OCI-LY7 (cell line): ENCODE results near the gene ALOX5AP. TPM values are rescaled to one million over a fixed set of nuclear protein-coding genes. Genes with fewer than 3 reads are reported as not detected.
A peak's percentile ranks its signal among the peaks of the same experiment; 100 is the strongest.

Experiments
- BruUV-seq: library from RNA; stranded (reverse); fragments of 400-500 nt; replicated peaks from 2 replicates; lab custom pipeline; 2021; lab: Mats Ljungman, UMichigan
- CTCF ChIA-PET: fragments of 300-600 bp; sonication (Branson Sonifier 250); formaldehyde crosslinking; loops from one replicate; lab custom pipeline; 2022; ENCODE audit warnings: antibody characterized with exemption; ENCODE audit not compliant: unreplicated experiment; lab: Charles Lee
- POLR2A ChIA-PET: fragments of 300-600 bp; sonication (Branson Sonifier 250); formaldehyde crosslinking; loops from one replicate; lab custom pipeline; 2022; ENCODE audit warnings: antibody characterized with exemption; lab: Charles Lee
- DNase-seq: peaks from one replicate; pipeline ENCODE4 v3.0.0-alpha.2; 2015; ENCODE audit warnings: low spot score
- H2AFZ ChIP-seq: fragments of 200-600 bp; sonication (generic), shearing (Covaris generic); 2 replicates; pipeline ENCODE4 v1.6.1; 2014; ENCODE audit warnings: mild to moderate bottlenecking, antibody characterized with exemption, low read length, moderate library complexity
- H3K27ac ChIP-seq: fragments of 200-600 bp; sonication (generic); 2 replicates; pipeline ENCODE4 v1.5.1; 2014; ENCODE audit warnings: mixed run types, low read depth, mild to moderate bottlenecking, moderate library complexity, low read length, inconsistent platforms; ENCODE audit not compliant: poor library complexity, severe bottlenecking
- H3K36me3 ChIP-seq: fragments of 200-600 bp; sonication (generic); 2 replicates; pipeline ENCODE4 v1.6.1; 2014; ENCODE audit warnings: mild to moderate bottlenecking, antibody characterized with exemption, low read length, moderate library complexity, mixed read lengths; ENCODE audit not compliant: insufficient read depth
- H3K4me1 ChIP-seq: fragments of 200-600 bp; sonication (generic); 2 replicates; pipeline ENCODE4 v1.5.1; 2014; ENCODE audit warnings: mild to moderate bottlenecking, low read length; ENCODE audit not compliant: insufficient read depth, poor library complexity, severe bottlenecking
- H3K4me2 ChIP-seq: fragments of 200-600 bp; sonication (generic); 2 replicates; pipeline ENCODE4 v1.6.1; 2014; ENCODE audit warnings: mild to moderate bottlenecking, low read length
- H3K4me3 ChIP-seq: fragments of 200-600 bp; sonication (generic); 2 replicates; pipeline ENCODE4 v1.5.1; 2014; ENCODE audit warnings: mild to moderate bottlenecking, low read depth, low read length; ENCODE audit not compliant: poor library complexity, severe bottlenecking
- H3K79me2 ChIP-seq: fragments of 200-600 bp; sonication (generic); 2 replicates; pipeline ENCODE4 v1.6.1; 2016; ENCODE audit warnings: low read depth, mild to moderate bottlenecking, low read length, moderate library complexity, mixed read lengths; ENCODE audit not compliant: insufficient read depth
- H3K9me2 ChIP-seq: fragments of 200-600 bp; sonication (generic); 2 replicates; pipeline ENCODE4 v1.6.1; 2016; ENCODE audit warnings: mild to moderate bottlenecking, low read length, mixed read lengths; ENCODE audit not compliant: insufficient read depth
- H3K9me3 ChIP-seq: fragments of 200-600 bp; sonication (generic); 2 replicates; pipeline ENCODE4 v1.6.1; 2014; ENCODE audit warnings: mild to moderate bottlenecking, mixed run types, low read length, mixed read lengths
- H4K20me1 ChIP-seq: fragments of 200-600 bp; sonication (generic); 2 replicates; pipeline ENCODE4 v1.6.1; 2014; ENCODE audit warnings: mild to moderate bottlenecking, antibody characterized with exemption, low read length, moderate library complexity, mixed read lengths; ENCODE audit not compliant: insufficient read depth
- EZH2phosphoT487 ChIP-seq: fragments of 200-600 bp; sonication (generic); IDR thresholded peaks from 2 replicates; pipeline ENCODE4 v1.6.1; 2018; ENCODE audit warnings: low read depth, borderline replicate concordance, mild to moderate bottlenecking, mixed run types, antibody characterized with exemption, low read length, moderate library complexity, mixed read lengths
- intact Hi-C: fragments of 100-400 bp; cut with micrococcal nuclease; formaldehyde crosslinking; loops from one replicate; pipeline ENCODE4 v1.10.0; 2022; ENCODE audit not compliant: unreplicated experiment
- total RNA-seq, 2 experiments: library from RNA; depleted of rRNA in 1 of 2; stranded (reverse); fragments of >200 nt in 1 of 2; shearing (Covaris generic) in 1 of 2; gene quantifications; 2 replicates each; pipeline ENCODE4 v1.2.3, GENCODE V29; 2014 to 2022
- TF ChIP-seq, protein P1 (sequence below): fragments of 200-600 bp; sonication (generic); conservative IDR thresholded peaks from 2 replicates; pipeline ENCODE4 v1.5.1; 2014; ENCODE audit warnings: mild to moderate bottlenecking, antibody characterized with exemption, low read length, moderate library complexity, mixed read lengths

The ALOX5AP gene
- total RNA-seq, 2 experiments from 2014 or later = 89.9 to 90.9 TPM

DNA sequence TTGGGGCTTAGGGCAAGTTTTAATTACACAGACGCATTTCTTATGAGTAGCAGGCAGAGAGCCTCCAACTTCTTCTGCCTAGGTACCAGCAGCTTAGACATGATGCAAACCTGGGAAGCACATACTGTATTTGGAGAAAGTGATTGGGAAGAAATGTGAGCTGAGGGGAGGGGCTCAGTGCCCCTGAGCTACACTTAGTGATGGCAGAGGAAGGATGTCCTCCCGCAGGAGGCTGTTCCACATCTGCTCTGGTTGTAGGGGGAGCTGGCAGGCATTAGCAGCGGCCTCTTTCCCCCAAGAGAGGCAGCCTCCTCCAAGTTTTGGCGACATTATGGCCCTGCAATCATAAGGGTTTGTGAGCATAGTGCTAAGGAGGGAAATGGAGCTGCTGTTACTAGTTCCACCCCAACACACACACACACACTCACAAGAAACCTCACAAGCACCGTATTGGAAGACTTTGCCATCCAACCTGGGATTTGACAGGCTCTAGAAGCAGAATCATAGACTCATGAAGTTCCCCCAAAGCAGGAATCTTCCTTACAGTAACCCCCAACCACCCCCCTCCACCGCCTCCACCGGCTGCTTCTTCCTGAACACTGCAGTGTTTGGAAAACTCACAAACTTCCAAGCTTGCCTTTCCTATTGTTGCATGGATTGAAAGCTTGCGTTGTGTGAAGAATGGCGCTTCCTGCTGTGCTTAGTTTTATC lies 3.3 kb downstream of the ALOX5AP start:
- POLR2A ChIA-PET = interaction anchor here (0.6 to 2.4 kb wide), 3 partner anchors 8 to 266 kb away, joined by 5 to 6 read pairs (median 5); partner anchors contain the start of gene USPL1
- Histone ChIP-seq H3K4me2 (peak overlapping the region; percentile 90), H2AFZ (no peak overlapping the region), H3K27ac (peak overlapping the region; percentile 80), H4K20me1 (no peaks in the 10 kb centered on the region), H3K9me2 (no peaks in the 10 kb centered on the region), H3K4me1 (peaks cover 60% of the 10 kb centered on the region), H3K36me3 (peaks cover 3% of the 10 kb centered on the region), H3K79me2 (peaks cover 20% of the 10 kb centered on the region), H3K4me3 (peak overlapping the region; percentile 77), H3K9me3 (no peaks in the 10 kb centered on the region)
- intact Hi-C loops = loop anchor here (5.0 to 10.0 kb wide), 2 partner anchors 294 to 366 kb away; no protein-coding TSS in a partner anchor
- peak; percentile 40 for DNase-seq
- no TSS peak for BruUV-seq
- CTCF ChIA-PET = interaction anchor here (0.9 kb wide), 1 partner anchor 40 kb away, joined by 3 read pairs; no protein-coding TSS in a partner anchor
- TF ChIP-seq EZH2phosphoT487 = no peak
- TF ChIP-seq, protein P1, sequence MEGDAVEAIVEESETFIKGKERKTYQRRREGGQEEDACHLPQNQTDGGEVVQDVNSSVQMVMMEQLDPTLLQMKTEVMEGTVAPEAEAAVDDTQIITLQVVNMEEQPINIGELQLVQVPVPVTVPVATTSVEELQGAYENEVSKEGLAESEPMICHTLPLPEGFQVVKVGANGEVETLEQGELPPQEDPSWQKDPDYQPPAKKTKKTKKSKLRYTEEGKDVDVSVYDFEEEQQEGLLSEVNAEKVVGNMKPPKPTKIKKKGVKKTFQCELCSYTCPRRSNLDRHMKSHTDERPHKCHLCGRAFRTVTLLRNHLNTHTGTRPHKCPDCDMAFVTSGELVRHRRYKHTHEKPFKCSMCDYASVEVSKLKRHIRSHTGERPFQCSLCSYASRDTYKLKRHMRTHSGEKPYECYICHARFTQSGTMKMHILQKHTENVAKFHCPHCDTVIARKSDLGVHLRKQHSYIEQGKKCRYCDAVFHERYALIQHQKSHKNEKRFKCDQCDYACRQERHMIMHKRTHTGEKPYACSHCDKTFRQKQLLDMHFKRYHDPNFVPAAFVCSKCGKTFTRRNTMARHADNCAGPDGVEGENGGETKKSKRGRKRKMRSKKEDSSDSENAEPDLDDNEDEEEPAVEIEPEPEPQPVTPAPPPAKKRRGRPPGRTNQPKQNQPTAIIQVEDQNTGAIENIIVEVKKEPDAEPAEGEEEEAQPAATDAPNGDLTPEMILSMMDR = no peak

- no peak for DNase-seq
- intact Hi-C loops = loop anchor here (5.0 to 10.0 kb wide), 2 partner anchors 294 to 367 kb away; no protein-coding TSS in a partner anchor
- CTCF ChIA-PET = no interaction called here
Observed at GRCh38 chr13:30739237-30739528, 3.8 kb downstream of the ALOX5AP start.

More at GRCh38 chr13:30739237-30739528, 3.8 kb downstream of the ALOX5AP start:
- Histone ChIP-seq H3K9me2 (no peaks in the 10 kb centered on the region), H2AFZ (no peak overlapping the region), H3K36me3 (peaks cover 8% of the 10 kb centered on the region), H3K4me3 (no peak overlapping the region), H3K9me3 (no peaks in the 10 kb centered on the region), H3K4me1 (peaks cover 62% of the 10 kb centered on the region), H3K27ac (no peak overlapping the region), H3K4me2 (peak overlapping the region; percentile 90), H3K79me2 (peaks cover 20% of the 10 kb centered on the region), H4K20me1 (no peaks in the 10 kb centered on the region)
- no peak for TF ChIP-seq EZH2phosphoT487
- TF ChIP-seq, protein P1 = no peak
- no TSS peak for BruUV-seq
- POLR2A ChIA-PET = interaction anchor here (2.4 kb wide), 1 partner anchor 121 kb away, joined by 6 read pairs; the partner anchor contains the start of gene USPL1
